ENCODE data around the gene TPD52L1. TPM values are rescaled to one million over a fixed set of nuclear protein-coding genes. Genes with fewer than 3 reads are reported as not detected.
A peak's percentile ranks its signal among the peaks of the same experiment; 100 is the strongest.

Gene TPD52L1, protein sequence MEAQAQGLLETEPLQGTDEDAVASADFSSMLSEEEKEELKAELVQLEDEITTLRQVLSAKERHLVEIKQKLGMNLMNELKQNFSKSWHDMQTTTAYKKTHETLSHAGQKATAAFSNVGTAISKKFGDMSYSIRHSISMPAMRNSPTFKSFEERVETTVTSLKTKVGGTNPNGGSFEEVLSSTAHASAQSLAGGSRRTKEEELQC
- total RNA-seq, result 10 to 100 TPM; 23.8 to 55.1 TPM
- polyA plus RNA-seq (ENCODE audit: insufficient read length in 2 of 2), result 10 to 100 TPM; 16.5 to 21.0 TPM
- long read RNA-seq, donor 1, transcript TPD52L1-216 (1 exons, 2,486 nt), result major isoform, 7 of 11 reads
- long read RNA-seq, donor 1, partial matches to known transcripts, result 0 of 11 reads
- long read RNA-seq, donor 1, other reads (novel, unspliced or antisense), result 0 of 11 reads
- long read RNA-seq, donor 2, partial matches to known transcripts, result 0 of 2 reads
- long read RNA-seq, donor 2, other reads (novel, unspliced or antisense), result 0 of 2 reads
- long read RNA-seq, donor 3, partial matches to known transcripts, result 0 of 9 reads
- long read RNA-seq, donor 3, other reads (novel, unspliced or antisense), result 5 of 9 reads
- long read RNA-seq, donor 4, transcript TPD52L1-216 (1 exons, 2,486 nt), result major isoform, 27 of 554 reads
- long read RNA-seq, donor 4, transcript TPD52L1-202 (5 exons, 2,147 nt), result minor isoform, 16 of 554 reads
- long read RNA-seq, donor 4, transcript TPD52L1-213 (7 exons, 2,356 nt), result minor isoform, 16 of 554 reads
- long read RNA-seq, donor 4, partial matches to known transcripts, result 265 of 554 reads
- long read RNA-seq, donor 4, other reads (novel, unspliced or antisense), result 212 of 554 reads

DNA sequence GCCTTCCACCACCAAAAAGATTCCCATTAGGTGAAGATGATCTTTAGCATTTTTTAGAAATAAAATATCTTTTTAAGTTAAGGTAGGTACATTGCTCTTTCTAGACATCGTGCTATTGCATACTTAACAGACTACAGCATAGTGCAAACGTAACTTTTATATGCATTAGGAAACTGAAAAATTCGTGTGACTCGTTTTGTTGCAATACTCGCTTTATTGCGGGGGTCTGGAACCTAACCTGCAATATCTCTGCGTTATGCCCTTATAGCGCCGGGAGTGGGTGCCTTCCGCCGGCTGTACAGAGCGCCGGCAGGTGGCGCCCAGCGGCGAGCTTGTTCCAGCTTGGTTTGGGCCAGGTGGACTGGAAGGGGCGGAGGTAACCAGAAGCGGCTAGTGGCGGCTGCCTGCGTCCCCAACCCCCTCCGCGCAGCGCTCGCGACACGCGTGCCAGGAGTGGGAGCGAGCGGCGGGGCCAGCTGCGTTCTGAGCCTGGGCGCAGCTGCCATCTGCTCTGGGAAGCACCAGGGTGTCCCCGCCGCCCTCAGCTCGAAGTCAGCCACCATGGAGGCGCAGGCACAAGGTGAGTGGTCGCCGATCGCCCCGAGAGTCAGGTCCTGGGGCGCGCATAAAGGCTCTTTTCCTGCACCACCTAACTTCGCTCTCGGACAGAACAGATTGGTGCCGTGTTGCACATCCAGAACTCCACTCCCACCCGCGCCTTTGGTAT, at the start of gene TPD52L1:
TPD52L1 (plus strand) TSS at position 383 of the 727 bp plus-strand sequence; CDS start at position 562, 179 bp downstream.
- under 1% methylated on average over 41 of the region's 47 CpGs for WGBS (ENCODE audit: insufficient coverage)
- H3K27ac ChIP-seq (ENCODE audit: low read depth, low read length), result no peak within 1 kb of the TSS

DNA sequence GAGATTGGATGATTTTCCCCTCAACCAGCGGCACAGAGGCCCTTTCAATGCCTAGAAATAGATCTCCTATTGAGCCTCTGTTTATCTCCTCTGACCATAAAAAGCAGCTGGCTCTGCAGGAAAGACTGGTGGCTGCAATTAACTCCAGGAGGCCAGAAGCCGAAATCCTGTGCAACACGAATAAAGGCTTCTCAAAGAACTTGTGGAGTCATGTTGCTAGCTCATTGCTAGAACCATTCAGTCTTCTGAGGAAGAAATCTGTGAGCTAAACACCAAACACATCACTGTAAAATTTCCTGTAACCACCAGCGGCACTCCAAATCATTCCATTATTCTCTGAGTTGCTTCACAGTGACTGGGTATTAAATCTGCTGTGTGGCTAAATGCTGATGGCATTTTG, 49.1 kb upstream of the TPD52L1 start:
- Histone ChIP-seq H3K4me1 (ENCODE audit: control insufficient read depth, insufficient read depth, low read length) (peaks cover 6% of the 10 kb centered on the region), H3K27me3 (ENCODE audit: control insufficient read depth, insufficient read depth, low read length) (peaks cover 10% of the 10 kb centered on the region), H3K4me3 (ENCODE audit: low read depth, low read length) (no peak overlapping the region), H3K9me3 (ENCODE audit: control insufficient read depth, insufficient read depth, low read length) (peaks cover 5% of the 10 kb centered on the region), H3K27ac (ENCODE audit: low read depth, low read length) (no peak overlapping the region), H3K36me3 (ENCODE audit: control insufficient read depth, insufficient read depth, low read length) (no peaks in the 10 kb centered on the region)
- WGBS (ENCODE audit: insufficient coverage), result 0% methylated on average over 2 of the region's 4 CpGs
- DNase-seq (ENCODE audit: low read depth in 4 of 6, low spot score in 6 of 6), result peak in 3 of 6 donors; percentile 33 to 77 (median 70)

More for the DNA sequence above, at the start of gene TPD52L1:
- H3K4me3 ChIP-seq (ENCODE audit: low read depth, low read length), result peak within 1 kb of the TSS; percentile 64
- no peaks in the 10 kb centered on the region for H3K9me3 ChIP-seq (ENCODE audit: control insufficient read depth, insufficient read depth, low read length)
- peaks cover 23% of the 10 kb centered on the region for H3K27me3 ChIP-seq (ENCODE audit: control insufficient read depth, insufficient read depth, low read length)
- H3K4me1 ChIP-seq (ENCODE audit: control insufficient read depth, insufficient read depth, low read length), result peaks cover 16% of the 10 kb centered on the region
- peak; percentile 28 to 92 (median 51) for DNase-seq (ENCODE audit: low read depth in 4 of 6, low spot score in 6 of 6)
- H3K36me3 ChIP-seq (ENCODE audit: control insufficient read depth, insufficient read depth, low read length), result no peaks in the 10 kb centered on the region

DNA sequence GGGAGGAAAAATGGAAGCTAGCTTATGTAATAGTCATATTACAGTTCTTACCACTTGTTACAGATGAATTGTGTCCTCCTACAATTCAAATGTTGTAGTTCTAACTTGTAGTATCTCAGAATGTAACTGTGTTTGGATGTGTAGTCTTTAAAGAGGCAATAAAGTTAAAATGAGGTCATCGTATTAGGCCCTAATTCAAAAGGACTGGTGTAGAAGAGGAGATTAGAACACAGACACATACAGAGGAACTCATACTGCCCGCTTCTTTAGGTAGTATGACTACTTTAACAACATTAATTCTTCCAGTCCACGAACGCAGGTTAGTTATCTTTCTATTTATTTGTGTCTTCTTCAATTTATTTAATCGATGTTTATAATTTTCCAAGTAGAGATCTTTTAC, 46.5 kb upstream of the TPD52L1 start:
- Histone ChIP-seq H3K4me1 (ENCODE audit: control insufficient read depth, insufficient read depth, low read length) (no peaks in the 10 kb centered on the region), H3K9me3 (ENCODE audit: control insufficient read depth, insufficient read depth, low read length) (peaks cover 19% of the 10 kb centered on the region), H3K36me3 (ENCODE audit: control insufficient read depth, insufficient read depth, low read length) (no peaks in the 10 kb centered on the region), H3K27me3 (ENCODE audit: control insufficient read depth, insufficient read depth, low read length) (peaks cover 7% of the 10 kb centered on the region), H3K4me3 (ENCODE audit: low read depth, low read length) (no peak overlapping the region), H3K27ac (ENCODE audit: low read depth, low read length) (no peak overlapping the region)
- DNase-seq (ENCODE audit: low read depth in 4 of 6, low spot score in 6 of 6), result no peak
- WGBS (ENCODE audit: insufficient coverage), result no CpG with 5 or more reads among the region's 5 CpGs

DNA sequence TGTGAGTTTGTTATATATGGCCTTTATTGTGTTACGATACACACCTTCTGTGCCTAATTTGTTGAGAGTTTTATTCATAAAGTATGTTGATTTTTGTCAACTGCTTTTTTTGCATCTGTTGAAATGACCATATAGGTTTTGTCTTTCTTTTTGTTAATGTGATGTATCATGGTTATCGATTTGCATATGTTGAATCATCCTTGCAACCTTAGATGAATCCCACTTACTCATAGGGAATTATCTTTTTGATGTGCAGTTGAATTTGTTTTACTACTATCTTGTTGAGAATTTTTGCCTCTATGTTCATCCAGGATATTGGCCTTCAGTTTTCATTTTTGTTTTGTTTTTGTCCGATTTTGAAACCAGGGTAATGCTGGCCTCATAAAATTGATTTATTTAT, 45.7 kb upstream of the TPD52L1 start:
- WGBS (ENCODE audit: insufficient coverage), result 100% methylated on average over 1 of the region's 3 CpGs
- Histone ChIP-seq H3K36me3 (ENCODE audit: control insufficient read depth, insufficient read depth, low read length) (no peaks in the 10 kb centered on the region), H3K9me3 (ENCODE audit: control insufficient read depth, insufficient read depth, low read length) (peaks cover 19% of the 10 kb centered on the region), H3K27ac (ENCODE audit: low read depth, low read length) (no peak overlapping the region), H3K4me3 (ENCODE audit: low read depth, low read length) (no peak overlapping the region), H3K4me1 (ENCODE audit: control insufficient read depth, insufficient read depth, low read length) (no peaks in the 10 kb centered on the region), H3K27me3 (ENCODE audit: control insufficient read depth, insufficient read depth, low read length) (peaks cover 7% of the 10 kb centered on the region)
- DNase-seq (ENCODE audit: low read depth in 4 of 6, low spot score in 6 of 6), result no peak

DNA sequence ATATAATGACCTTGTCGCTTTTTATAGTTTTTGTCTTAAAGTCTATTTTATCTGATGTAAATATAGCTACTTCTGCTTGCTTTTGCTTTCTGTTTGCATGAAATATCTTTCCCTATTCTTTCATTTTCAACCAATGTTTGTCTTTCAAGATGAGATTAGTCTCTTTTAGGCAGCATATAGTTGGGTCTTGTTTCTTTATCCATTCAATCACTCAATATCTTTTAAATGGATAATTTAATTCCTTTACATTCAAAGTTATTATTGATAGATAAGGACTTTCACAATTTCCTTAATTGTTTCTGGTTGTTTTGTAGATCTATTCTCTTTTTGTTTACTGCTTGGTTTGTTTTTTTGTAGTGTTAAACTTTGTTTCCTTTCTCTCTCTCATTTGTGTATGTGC, 43.5 kb upstream of the TPD52L1 start:
- no CpG with 5 or more reads among the region's 1 CpG for WGBS (ENCODE audit: insufficient coverage)
- no peak for DNase-seq (ENCODE audit: low read depth in 4 of 6, low spot score in 6 of 6)
- H3K4me1 ChIP-seq (ENCODE audit: control insufficient read depth, insufficient read depth, low read length), result no peaks in the 10 kb centered on the region
- H3K4me3 ChIP-seq (ENCODE audit: low read depth, low read length), result no peak overlapping the region
- peaks cover 19% of the 10 kb centered on the region for H3K9me3 ChIP-seq (ENCODE audit: control insufficient read depth, insufficient read depth, low read length)
- no peaks in the 10 kb centered on the region for H3K36me3 ChIP-seq (ENCODE audit: control insufficient read depth, insufficient read depth, low read length)
- peaks cover 5% of the 10 kb centered on the region for H3K27me3 ChIP-seq (ENCODE audit: control insufficient read depth, insufficient read depth, low read length)
- H3K27ac ChIP-seq (ENCODE audit: low read depth, low read length), result no peak overlapping the region

DNA sequence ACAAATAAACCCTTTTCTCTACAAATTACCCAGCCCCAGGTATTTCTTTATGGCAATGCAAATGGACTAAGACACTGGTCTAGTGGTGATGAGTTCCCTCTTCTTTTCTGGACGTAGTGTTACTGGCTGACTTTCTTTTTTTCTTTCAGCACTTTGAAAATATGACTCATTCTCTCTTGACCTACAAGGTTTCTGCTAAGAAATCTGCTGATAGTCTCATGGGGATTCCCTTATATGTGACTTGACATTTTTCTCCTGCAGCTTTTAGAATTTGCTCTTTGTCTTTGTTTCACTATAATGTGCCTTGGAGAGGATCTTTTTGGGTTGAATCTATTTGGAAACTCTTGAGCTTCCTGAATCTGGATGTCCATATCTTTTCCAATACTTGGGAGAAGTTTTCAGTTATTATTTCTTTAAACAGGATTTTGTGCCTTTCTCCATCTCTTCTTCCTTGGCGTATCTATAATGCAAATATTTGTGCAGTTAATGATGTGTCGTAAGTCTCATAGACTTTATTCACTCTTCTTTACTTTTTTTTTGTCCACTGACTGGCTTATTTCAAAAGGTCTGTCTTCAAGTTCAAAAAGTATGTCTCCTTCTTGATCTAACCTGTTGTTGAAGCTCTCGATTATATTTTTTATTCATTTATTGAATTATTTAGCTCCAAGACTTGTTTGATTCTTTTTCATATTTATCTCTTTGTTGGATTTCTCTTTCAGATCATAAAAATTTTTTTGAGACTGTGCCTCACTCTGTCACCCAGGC, 42.2 kb upstream of the TPD52L1 start:
- no peak overlapping the region for H3K4me3 ChIP-seq (ENCODE audit: low read depth, low read length)
- no CpG with 5 or more reads among the region's 4 CpGs for WGBS (ENCODE audit: insufficient coverage)
- no peaks in the 10 kb centered on the region for H3K36me3 ChIP-seq (ENCODE audit: control insufficient read depth, insufficient read depth, low read length)
- H3K9me3 ChIP-seq (ENCODE audit: control insufficient read depth, insufficient read depth, low read length), result peaks cover 19% of the 10 kb centered on the region
- no peaks in the 10 kb centered on the region for H3K27me3 ChIP-seq (ENCODE audit: control insufficient read depth, insufficient read depth, low read length)
- H3K27ac ChIP-seq (ENCODE audit: low read depth, low read length), result no peak overlapping the region
- H3K4me1 ChIP-seq (ENCODE audit: control insufficient read depth, insufficient read depth, low read length), result no peaks in the 10 kb centered on the region
- no peak for DNase-seq (ENCODE audit: low read depth in 4 of 6, low spot score in 6 of 6)

DNA sequence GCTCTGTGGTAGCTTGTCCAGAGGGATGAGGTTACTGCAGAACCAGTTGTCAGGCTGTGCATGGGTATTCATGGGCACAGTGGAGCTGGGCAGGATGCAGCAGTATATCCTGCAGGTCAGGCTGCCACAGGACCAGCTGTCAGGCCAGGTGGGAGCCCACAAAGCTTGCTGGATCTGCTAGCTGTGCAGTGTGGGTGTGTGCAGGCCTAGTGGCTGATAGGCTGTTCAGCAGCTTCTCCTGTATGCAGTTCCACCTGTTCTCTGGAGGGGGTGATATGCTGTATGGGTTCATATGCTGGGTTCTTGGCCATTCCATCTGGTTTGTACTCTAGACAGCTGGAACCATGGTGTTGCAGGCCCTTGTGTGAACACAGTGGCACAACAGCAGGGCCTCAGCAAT, 40.6 kb upstream of the TPD52L1 start:
- no peak for DNase-seq (ENCODE audit: low read depth in 4 of 6, low spot score in 6 of 6)
- H3K27me3 ChIP-seq (ENCODE audit: control insufficient read depth, insufficient read depth, low read length), result no peaks in the 10 kb centered on the region
- no peak overlapping the region for H3K27ac ChIP-seq (ENCODE audit: low read depth, low read length)
- H3K4me1 ChIP-seq (ENCODE audit: control insufficient read depth, insufficient read depth, low read length), result no peaks in the 10 kb centered on the region
- H3K4me3 ChIP-seq (ENCODE audit: low read depth, low read length), result no peak overlapping the region
- no peaks in the 10 kb centered on the region for H3K36me3 ChIP-seq (ENCODE audit: control insufficient read depth, insufficient read depth, low read length)
- peaks cover 18% of the 10 kb centered on the region for H3K9me3 ChIP-seq (ENCODE audit: control insufficient read depth, insufficient read depth, low read length)

DNA sequence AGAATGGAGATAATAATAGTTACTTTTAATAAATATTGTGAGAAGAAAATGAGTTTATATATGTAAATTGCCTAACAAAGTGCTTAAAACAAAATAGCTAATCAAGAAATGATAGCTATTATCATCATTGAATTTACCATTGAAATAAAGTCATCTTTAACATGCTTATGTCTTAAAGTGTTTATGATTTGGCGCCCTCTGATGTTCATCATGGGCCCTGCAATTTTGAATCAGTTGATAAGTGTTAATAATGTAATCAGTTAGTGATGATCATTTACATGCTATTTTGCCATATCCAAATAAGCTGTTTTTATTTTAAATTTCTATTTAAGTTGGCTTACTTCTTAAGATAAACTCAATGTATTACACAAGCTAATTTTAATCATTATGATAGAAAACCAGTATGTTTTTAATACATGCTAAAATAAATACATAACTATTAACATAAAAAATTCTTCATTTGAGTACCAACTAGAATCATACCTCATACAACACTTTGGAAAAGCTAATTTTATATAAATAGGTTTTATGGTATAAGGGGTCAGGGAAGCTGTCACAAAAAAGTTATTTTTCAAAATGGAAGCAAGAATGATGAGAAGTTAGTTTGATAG, 39.2 kb upstream of the TPD52L1 start:
- DNase-seq (ENCODE audit: low read depth in 4 of 6, low spot score in 6 of 6), result peak in 3 of 6 donors; percentile 51 to 88 (median 78)
- Histone ChIP-seq H3K4me3 (ENCODE audit: low read depth, low read length) (no peak overlapping the region), H3K4me1 (ENCODE audit: control insufficient read depth, insufficient read depth, low read length) (no peaks in the 10 kb centered on the region), H3K36me3 (ENCODE audit: control insufficient read depth, insufficient read depth, low read length) (no peaks in the 10 kb centered on the region), H3K9me3 (ENCODE audit: control insufficient read depth, insufficient read depth, low read length) (peaks cover 15% of the 10 kb centered on the region), H3K27ac (ENCODE audit: low read depth, low read length) (no peak overlapping the region), H3K27me3 (ENCODE audit: control insufficient read depth, insufficient read depth, low read length) (no peaks in the 10 kb centered on the region)
- no CpG with 5 or more reads among the region's 1 CpG for WGBS (ENCODE audit: insufficient coverage)

Data from spinal cord (tissue), 10 donors.